COR-L47 (cell line): ENCODE results near the gene SLC19A1.

Experiments
- DNase-seq: peaks from one replicate; lab custom pipeline; 2025; lab: John Stamatoyannopoulos, UW

Gene SLC19A1

GRCh38 chr21:45558044-45558721 is 15.9 kb upstream of the SLC19A1 start:
- DNase-seq: no peak

GRCh38 chr21:45557616-45558043 is 15.4 kb upstream of the SLC19A1 start:
- no peak for DNase-seq

- no peak for DNase-seq
These were observed 14.7 kb upstream of the SLC19A1 start for GRCh38 chr21:45556645-45557615.

GRCh38 chr21:45556302-45556644 is 14.0 kb upstream of the SLC19A1 start:
- no peak for DNase-seq

GRCh38 chr21:45555557-45556301 is 13.5 kb upstream of the SLC19A1 start:
- no peak for DNase-seq

- no peak for DNase-seq
These were observed 13.0 kb upstream of the SLC19A1 start for GRCh38 chr21:45555251-45555556.

GRCh38 chr21:45554477-45555175 is 12.4 kb upstream of the SLC19A1 start:
- peak; percentile 13 for DNase-seq

GRCh38 chr21:45552696-45553391 is 10.6 kb upstream of the SLC19A1 start:
- DNase-seq: no peak

GRCh38 chr21:45551783-45552695 is 9.8 kb upstream of the SLC19A1 start:
- no peak for DNase-seq

GRCh38 chr21:45551316-45551715 is 9.1 kb upstream of the SLC19A1 start:
- DNase-seq: no peak

GRCh38 chr21:45550522-45551210 is 8.4 kb upstream of the SLC19A1 start:
- DNase-seq: no peak

- no peak for DNase-seq
These were observed 7.6 kb upstream of the SLC19A1 start for GRCh38 chr21:45549626-45550463.

GRCh38 chr21:45548711-45549491 is 6.7 kb upstream of the SLC19A1 start:
- no peak for DNase-seq

- DNase-seq: no peak
These were observed 5.3 kb upstream of the SLC19A1 start for GRCh38 chr21:45547545-45547900.

- DNase-seq: no peak
These were observed 4.7 kb upstream of the SLC19A1 start for GRCh38 chr21:45546636-45547544.

GRCh38 chr21:45545691-45546531 is 3.7 kb upstream of the SLC19A1 start:
- no peak for DNase-seq
